NAMALWA (cell line): Measurements from ENCODE around the gene TCEANC.
"Not testable (repeated sequence)": the region's sequence is repeated elsewhere in the genome, so short reads cannot be mapped to it uniquely, and the experiment has no call there.

Source experiments
- DNase-seq: peaks from one replicate; pipeline ENCODE4 v3.0.0-alpha.2; 2015; ENCODE audit warnings: low spot score

TCEANC gene

GRCh38 chrX:13652850-13653693, at the start of gene TCEANC:
Gene TCEANC, plus strand, starts transcription at chrX:13653141. Its CDS starts 9,368 bp downstream, at chrX:13662509.
- DNase-seq, result peak; percentile 94

DNA sequence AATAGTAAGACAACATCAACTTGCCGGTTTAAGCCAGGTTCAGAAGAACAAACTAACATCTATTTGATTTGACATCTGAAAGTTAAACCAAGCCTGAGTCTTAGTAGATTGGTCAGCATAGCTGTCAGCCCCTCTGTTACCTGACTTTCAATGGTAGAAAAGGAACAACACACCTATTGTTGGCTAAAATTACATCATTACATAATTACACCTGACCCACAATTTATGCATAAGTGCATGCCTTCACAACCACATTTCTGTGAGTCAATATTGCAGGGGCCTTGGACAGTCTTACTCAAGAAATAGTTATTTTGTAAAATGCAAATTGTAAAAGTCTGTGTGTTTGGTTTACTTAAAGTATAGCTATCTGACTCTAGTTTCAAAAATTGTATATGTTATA, 47.3 kb upstream of the TCEANC start:
- no peak for DNase-seq

- no peak for DNase-seq
Observed at GRCh38 chrX:13607331-13607995, 45.5 kb upstream of the TCEANC start.

DNA sequence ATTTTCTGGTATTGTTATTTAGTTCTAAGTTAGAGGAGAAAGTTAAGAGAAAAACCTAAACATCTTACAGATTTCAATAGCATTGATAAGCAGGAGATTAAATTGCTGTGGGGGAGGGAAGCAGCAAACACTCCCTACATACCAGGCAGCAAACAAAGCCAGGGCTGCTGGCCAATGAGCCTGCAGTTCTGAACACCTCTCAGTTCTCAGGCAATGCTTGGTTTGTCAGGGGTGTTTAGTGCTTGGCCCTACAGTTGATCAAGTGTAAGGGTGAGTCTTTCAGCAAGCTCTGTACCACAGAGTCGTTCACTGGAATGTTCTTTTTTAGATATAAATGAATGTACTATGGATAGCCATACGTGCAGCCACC, 45.0 kb upstream of the TCEANC start:
- no peak for DNase-seq

DNA sequence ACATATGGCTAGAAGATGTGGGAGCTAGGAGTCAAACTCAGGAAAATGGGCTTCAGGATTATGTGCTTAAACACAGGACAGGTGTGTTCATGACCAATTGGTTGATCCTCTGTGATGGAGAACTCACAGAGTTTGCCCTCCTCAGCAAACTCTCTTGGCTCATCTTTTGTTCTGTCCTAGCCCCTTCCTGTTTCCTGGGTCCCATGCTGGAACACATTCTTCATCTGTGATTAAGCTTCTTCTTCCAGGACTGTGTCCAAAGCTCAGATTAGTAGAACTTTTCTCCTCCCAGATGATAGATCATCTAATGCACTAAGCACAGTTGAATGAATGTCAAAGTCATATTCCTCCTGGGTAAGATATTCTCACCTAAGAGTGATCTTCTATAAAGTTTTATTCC, 38.8 kb upstream of the TCEANC start:
- DNase-seq, result no peak

DNA sequence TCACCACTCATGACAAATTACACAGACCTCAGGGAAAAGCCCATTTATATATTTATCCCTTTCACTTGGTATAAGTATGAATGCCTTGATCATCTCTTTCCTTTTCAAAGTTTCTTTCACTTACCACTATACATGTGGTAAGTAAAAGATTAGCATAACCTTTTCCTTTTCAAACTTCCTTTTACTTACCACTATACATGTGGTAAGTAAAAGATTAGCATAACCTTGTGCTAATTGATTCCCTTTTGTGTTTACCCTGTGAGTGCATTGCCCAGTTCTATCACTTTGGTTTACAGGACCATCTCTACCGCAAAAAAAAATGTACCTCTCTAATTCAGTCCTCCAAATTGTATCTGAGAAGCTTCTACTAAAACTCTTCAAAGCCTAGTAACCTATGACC, 32.7 kb upstream of the TCEANC start:
- no peak for DNase-seq

- DNase-seq, result no peak
Observed at GRCh38 chrX:13622401-13622964, 30.5 kb upstream of the TCEANC start.

GRCh38 chrX:13627306-13627705, 25.6 kb upstream of the TCEANC start:
- DNase-seq, result no peak

GRCh38 chrX:13637224-13637623, 15.7 kb upstream of the TCEANC start:
- not testable (repeated sequence) for DNase-seq

DNA sequence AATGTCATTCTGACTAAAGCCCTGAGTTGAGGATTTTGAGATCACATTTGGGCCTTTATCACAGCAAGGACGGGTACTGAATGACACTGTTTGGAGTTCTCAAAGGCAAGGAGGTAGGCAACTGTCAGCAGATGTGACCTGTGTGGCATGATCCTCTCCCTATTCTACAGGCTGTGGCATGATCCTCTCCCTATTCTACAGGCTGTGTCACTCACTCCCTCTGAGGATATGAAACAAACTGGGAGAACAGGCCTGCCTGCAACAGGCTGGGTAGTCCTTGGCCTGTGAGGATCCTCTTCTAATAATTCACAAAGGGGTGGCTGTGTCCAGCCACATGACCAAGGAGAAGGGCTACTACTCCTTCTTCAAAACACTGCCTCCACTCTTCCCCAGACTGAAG, 14.9 kb upstream of the TCEANC start:
- no peak for DNase-seq

DNA sequence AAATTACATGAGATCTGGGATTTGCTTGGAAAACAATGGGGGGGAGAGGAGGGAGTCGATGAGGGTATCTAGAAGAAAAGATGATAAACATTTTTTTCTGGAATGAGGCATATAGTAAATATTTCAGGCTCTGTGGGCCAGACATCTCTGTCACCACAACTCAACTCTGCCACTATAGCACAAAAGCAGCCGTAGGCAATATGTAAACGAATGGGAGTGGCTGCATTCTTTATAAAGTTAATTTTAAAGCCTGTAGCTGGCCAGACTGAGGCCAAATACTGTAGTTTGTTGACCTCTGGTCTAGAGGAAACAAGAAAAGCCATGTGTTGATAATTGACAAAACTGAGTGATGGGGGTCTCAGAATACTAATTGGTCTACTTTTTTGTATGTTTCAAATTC, 14.1 kb upstream of the TCEANC start:
- DNase-seq, result no peak

DNA sequence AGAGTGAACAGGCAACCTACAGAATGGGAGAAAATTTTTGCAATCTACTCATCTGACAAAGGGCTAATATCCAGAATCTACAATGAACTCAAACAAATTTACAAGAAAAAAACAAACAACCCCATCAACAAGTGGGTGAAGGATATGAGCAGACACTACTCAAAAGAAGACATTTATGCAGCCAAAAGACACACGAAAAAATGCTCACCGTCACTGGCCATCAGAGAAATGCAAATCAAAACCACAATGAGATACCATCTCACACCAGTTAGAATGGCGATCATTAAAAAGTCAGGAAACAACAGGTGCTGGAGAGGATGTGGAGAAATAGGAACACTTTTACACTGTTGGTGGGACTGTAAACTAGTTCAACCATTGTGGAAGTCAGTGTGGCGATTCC, 11.3 kb upstream of the TCEANC start:
- DNase-seq, result not testable (repeated sequence)

GRCh38 chrX:13645464-13646153, 7.3 kb upstream of the TCEANC start:
- no peak for DNase-seq

DNA sequence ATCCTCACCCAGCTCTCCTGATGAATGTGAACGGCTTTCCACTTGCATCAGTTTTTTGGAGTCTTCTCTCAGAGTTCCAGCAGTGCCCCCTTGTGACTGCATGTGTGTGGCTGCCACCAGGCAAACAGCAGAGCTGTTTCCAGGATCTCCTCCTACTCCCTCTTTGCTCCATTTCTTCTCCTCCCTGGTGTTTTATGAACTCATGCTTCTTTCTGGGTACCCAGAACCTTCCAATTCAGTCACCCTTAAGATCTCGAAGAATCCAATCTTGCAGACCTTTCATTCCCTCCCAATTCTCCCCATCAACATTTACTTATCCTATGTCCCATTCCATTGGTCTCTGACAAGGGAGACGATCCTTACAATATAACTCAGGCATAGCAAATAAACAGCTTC, 6.8 kb upstream of the TCEANC start:
- DNase-seq, result peak; percentile 33

DNA sequence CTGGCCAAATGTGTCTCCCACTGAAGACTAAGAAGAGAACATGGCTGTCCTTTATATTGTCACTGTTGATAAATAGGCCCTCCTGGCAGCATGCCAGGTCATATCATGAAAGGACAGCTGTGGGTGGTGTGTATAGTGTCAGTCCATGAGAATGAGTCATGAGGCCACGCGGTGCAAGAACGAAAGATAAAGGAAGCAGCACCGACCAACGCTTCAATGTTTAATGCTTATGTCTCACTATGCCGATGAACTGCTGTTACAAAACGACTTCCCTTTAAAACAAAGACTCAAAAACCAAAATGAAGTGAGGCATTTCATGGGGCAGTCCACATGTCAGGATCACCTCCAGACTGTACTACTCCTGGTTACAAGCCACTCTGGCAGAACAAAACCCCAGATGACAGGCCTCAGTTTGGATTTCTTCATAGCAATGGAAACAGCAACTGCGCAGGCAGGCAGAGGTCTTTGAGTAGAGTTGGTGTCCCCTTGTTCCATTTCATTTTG, 5.2 kb upstream of the TCEANC start:
- DNase-seq, result no peak

GRCh38 chrX:13648336-13648735, 4.6 kb upstream of the TCEANC start:
- DNase-seq, result not testable (repeated sequence)

- DNase-seq, result no peak
Observed at GRCh38 chrX:13649838-13650237, 3.1 kb upstream of the TCEANC start.

DNA sequence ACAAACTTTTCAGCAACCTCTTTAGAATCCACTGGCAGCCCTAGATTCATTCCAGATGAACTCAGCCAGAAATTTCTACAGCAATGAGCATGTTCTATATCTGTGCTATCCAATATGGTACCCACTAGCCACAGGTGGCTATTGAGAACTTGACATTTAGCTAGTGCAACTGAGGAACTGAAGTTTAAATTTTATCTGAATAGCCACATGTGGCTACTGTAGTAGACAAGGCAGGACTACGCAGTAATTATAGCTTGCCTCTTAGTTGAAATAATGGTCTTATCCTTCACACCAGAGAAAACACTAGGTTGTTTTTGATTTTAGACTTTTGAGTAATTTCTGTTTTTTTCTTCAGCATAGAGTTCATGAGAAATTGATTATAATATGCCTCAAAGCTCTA, 2.6 kb upstream of the TCEANC start:
- DNase-seq, result no peak

DNA sequence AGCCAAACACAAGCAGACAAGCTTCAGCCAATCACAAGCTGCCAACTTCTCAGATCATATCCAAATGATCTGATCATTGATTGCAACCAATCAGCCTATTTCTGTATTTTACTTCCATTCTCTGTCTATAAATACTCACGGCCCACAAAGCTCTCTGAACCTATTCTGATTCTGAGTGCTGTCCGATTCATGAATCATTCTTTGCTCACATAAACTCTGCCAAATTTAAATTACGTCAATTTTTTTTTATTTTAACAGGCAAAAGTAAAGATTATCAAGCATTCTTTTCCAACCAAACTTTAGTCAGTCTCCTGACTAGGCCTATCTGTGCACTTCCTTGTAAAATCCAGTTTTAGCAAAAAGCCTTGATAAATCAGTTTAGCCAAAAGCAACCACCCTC, 1.8 kb upstream of the TCEANC start:
- DNase-seq, result no peak

GRCh38 chrX:13652287-13652793, 601 bp upstream of the TCEANC start:
- no peak for DNase-seq

DNA sequence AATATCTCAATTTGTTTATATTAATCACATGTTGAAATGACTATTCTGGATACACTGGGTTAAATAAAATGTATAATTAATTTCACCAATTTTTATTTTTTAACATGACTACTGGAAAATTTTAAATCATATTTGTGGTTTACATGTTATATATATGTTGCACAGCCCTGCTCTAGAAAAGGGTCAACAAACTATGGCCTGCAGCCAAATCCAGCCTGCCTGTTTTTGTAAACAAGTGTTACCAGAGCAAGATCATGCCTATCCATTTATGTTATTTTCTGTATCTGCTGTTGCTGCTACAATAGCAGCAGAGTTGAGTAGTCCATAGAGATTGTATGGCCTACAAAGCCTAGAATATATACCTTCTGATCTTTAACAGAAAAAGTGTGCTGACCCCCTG, 1.2 kb downstream of the TCEANC start:
- DNase-seq, result no peak

DNA sequence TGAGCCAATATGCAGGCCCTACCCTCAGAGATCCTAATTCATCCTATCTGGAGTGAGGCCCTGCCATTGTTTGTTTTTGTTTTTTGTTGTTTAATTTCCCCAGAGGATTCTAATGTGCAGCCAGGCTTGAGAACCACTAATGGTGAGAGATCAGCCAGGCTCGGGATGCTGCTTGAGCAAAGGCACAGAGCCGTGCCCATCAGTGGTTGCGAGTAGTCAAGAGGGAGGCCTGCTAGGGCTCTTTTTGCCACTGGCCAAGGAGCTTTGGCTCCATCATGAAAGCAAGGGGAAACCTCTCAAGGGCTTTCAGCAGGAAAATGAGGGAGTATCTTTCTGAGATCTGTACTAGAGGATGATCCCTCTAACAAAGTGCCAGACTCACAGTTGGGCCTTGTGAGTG, 2.7 kb downstream of the TCEANC start:
- DNase-seq, result no peak
